HepG2 (cell line): Measurements from ENCODE around the gene ANKRD53. TPM values are rescaled to one million over a fixed set of nuclear protein-coding genes. Genes with fewer than 3 reads are reported as not detected.

Experiments
- FOXO4 ChIP-seq: sonication (generic); formaldehyde crosslinking; conservative IDR thresholded peaks from 2 replicates; pipeline ENCODE4 v1.8.1; 2023; ENCODE audit warnings: missing genetic modification reagents
- NFRKB ChIP-seq: fragments of 450-650 bp; IDR thresholded peaks from 2 replicates; pipeline ENCODE4 v1.6.1; 2017
- NKX3-1 ChIP-seq: sonication (generic); formaldehyde crosslinking; IDR thresholded peaks from 2 replicates; pipeline ENCODE4 v1.5.0; 2020; ENCODE audit warnings: missing genetic modification reagents
- PLSCR1 ChIP-seq: sonication (generic); formaldehyde crosslinking; IDR thresholded peaks from 2 replicates; pipeline ENCODE4 v1.5.0; 2020; ENCODE audit warnings: missing genetic modification reagents, mild to moderate bottlenecking, borderline replicate concordance
- TIGD3 ChIP-seq: sonication (generic); formaldehyde crosslinking; IDR thresholded peaks from 2 replicates; pipeline ENCODE4 v1.5.1; 2020; ENCODE audit warnings: mild to moderate bottlenecking, missing genetic modification reagents, borderline replicate concordance
- YEATS2 ChIP-seq: sonication (generic); formaldehyde crosslinking; IDR thresholded peaks from 2 replicates; pipeline ENCODE4 v1.4.0; 2020; ENCODE audit warnings: missing genetic modification reagents, borderline replicate concordance
- ZFY ChIP-seq: sonication (generic); formaldehyde crosslinking; IDR thresholded peaks from 2 replicates; pipeline ENCODE4 v1.4.0; 2020; ENCODE audit warnings: missing genetic modification reagents
- ZKSCAN5 ChIP-seq: sonication (generic); formaldehyde crosslinking; IDR thresholded peaks from 2 replicates; pipeline ENCODE4 v1.5.1; 2020; ENCODE audit warnings: mild to moderate bottlenecking, missing genetic modification reagents
- ZNF280D ChIP-seq: sonication (generic); formaldehyde crosslinking; IDR thresholded peaks from 2 replicates; pipeline ENCODE4 v1.5.1; 2020; ENCODE audit warnings: mild to moderate bottlenecking, missing genetic modification reagents
- ZNF34 ChIP-seq: sonication (generic); formaldehyde crosslinking; IDR thresholded peaks from 2 replicates; pipeline ENCODE4 v1.4.0; 2020; ENCODE audit warnings: mild to moderate bottlenecking, missing genetic modification reagents, borderline replicate concordance
- ZNF557 ChIP-seq: sonication (generic); formaldehyde crosslinking; IDR thresholded peaks from 2 replicates; pipeline ENCODE4 v1.4.0; 2020; ENCODE audit warnings: missing genetic modification reagents
- ZNF572 ChIP-seq: sonication (generic); formaldehyde crosslinking; IDR thresholded peaks from 2 replicates; pipeline ENCODE4 v1.5.1; 2020; ENCODE audit warnings: mild to moderate bottlenecking, missing genetic modification reagents
- polyA plus RNA-seq, 8 experiments: library from polyadenylated mRNA; depleted of rRNA in 3 of 8; stranded (reverse) in 7 of 8; unstranded in 1 of 8; fragments of >200 nt; fragmentation: Illumina TruSeq in 4 of 8; extraction: Trizol in 4 of 8; gene quantifications; 2 replicates each; pipeline versions ENCODE4 v1.2.1 to v1.2.3, GENCODE V29; 2011 to 2016; ENCODE audit warnings: low read depth in 4 of 8, missing spikeins in 1 of 8, mixed read lengths in 1 of 8; ENCODE audit not compliant: insufficient read depth in 1 of 8
- total RNA-seq, 5 experiments: library from RNA; depleted of rRNA; stranded (reverse); fragments of >200 nt; fragmentation: Illumina TruSeq; extraction: Trizol; gene quantifications; 2 replicates each; pipeline ENCODE4 v1.2.3, GENCODE V29; 2016; ENCODE audit warnings: low read depth in 1 of 5
- TF ChIP-seq, protein P1 (sequence below): sonication (generic); formaldehyde crosslinking; IDR thresholded peaks from 2 replicates; pipeline ENCODE4 v1.5.0; 2020; ENCODE audit warnings: mild to moderate bottlenecking, missing genetic modification reagents, borderline replicate concordance
- TF ChIP-seq, protein P2 (sequence below): sonication (generic); formaldehyde crosslinking; IDR thresholded peaks from 2 replicates; pipeline ENCODE4 v1.4.0; 2020; ENCODE audit warnings: missing genetic modification reagents, borderline replicate concordance
- TF ChIP-seq, protein P3 (sequence below): sonication (generic); formaldehyde crosslinking; IDR thresholded peaks from 2 replicates; pipeline ENCODE4 v1.4.0; 2020; ENCODE audit warnings: missing genetic modification reagents, mild to moderate bottlenecking, borderline replicate concordance

Gene ANKRD53
- total and polyA plus RNA-seq, 2 of the 13 experiments (the other 11 are each of a cell fraction or from before 2014, with no cell fraction given): 0.15 TPM; not detected in 1

DNA sequence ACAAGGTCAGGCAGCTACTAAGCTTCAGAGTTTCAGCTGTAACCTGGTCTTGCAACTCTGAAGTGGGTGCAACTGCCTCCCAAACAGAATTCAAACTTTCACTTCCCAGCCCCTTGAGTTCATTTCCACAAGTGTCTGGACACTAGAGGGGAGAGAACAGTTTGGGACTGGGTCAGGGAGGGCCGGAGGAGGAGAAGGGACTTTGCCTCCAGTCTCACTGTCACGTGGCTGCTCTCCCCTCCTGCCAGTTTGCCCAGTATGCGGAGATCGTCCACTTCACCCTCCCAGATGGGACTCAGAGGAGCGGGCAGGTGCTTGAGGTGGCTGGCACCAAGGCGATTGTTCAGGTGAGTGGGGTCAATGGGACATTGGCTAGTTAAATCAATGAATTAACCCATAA lies 20.6 kb upstream of the ANKRD53 start (continued):
- 0 out of 2 replicates have a peak, but pooled peaks have one; percentile 29 for TF ChIP-seq ZKSCAN5 (CRISPR knock-in tag)
- no peak for TF ChIP-seq FOXO4
- no peak for TF ChIP-seq ZNF572 (CRISPR knock-in tag)
- no peak for TF ChIP-seq ZNF34 (CRISPR knock-in tag)
- TF ChIP-seq, protein P1, sequence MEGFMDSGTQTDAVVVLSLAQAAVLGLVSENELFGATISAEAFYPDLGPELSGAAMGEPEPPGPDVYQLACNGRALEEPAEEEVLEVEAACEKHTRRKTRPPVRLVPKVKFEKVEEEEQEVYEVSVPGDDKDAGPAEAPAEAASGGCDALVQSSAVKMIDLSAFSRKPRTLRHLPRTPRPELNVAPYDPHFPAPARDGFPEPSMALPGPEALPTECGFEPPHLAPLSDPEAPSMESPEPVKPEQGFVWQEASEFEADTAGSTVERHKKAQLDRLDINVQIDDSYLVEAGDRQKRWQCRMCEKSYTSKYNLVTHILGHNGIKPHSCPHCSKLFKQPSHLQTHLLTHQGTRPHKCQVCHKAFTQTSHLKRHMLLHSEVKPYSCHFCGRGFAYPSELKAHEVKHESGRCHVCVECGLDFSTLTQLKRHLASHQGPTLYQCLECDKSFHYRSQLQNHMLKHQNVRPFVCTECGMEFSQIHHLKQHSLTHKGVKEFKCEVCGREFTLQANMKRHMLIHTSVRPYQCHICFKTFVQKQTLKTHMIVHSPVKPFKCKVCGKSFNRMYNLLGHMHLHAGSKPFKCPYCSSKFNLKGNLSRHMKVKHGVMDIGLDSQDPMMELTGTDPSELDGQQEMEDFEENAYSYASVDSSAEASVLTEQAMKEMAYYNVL (CRISPR knock-in tag): no peak
- TF ChIP-seq, protein P2, sequence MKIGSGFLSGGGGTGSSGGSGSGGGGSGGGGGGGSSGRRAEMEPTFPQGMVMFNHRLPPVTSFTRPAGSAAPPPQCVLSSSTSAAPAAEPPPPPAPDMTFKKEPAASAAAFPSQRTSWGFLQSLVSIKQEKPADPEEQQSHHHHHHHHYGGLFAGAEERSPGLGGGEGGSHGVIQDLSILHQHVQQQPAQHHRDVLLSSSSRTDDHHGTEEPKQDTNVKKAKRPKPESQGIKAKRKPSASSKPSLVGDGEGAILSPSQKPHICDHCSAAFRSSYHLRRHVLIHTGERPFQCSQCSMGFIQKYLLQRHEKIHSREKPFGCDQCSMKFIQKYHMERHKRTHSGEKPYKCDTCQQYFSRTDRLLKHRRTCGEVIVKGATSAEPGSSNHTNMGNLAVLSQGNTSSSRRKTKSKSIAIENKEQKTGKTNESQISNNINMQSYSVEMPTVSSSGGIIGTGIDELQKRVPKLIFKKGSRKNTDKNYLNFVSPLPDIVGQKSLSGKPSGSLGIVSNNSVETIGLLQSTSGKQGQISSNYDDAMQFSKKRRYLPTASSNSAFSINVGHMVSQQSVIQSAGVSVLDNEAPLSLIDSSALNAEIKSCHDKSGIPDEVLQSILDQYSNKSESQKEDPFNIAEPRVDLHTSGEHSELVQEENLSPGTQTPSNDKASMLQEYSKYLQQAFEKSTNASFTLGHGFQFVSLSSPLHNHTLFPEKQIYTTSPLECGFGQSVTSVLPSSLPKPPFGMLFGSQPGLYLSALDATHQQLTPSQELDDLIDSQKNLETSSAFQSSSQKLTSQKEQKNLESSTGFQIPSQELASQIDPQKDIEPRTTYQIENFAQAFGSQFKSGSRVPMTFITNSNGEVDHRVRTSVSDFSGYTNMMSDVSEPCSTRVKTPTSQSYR: no peak
- TF ChIP-seq, protein P3, sequence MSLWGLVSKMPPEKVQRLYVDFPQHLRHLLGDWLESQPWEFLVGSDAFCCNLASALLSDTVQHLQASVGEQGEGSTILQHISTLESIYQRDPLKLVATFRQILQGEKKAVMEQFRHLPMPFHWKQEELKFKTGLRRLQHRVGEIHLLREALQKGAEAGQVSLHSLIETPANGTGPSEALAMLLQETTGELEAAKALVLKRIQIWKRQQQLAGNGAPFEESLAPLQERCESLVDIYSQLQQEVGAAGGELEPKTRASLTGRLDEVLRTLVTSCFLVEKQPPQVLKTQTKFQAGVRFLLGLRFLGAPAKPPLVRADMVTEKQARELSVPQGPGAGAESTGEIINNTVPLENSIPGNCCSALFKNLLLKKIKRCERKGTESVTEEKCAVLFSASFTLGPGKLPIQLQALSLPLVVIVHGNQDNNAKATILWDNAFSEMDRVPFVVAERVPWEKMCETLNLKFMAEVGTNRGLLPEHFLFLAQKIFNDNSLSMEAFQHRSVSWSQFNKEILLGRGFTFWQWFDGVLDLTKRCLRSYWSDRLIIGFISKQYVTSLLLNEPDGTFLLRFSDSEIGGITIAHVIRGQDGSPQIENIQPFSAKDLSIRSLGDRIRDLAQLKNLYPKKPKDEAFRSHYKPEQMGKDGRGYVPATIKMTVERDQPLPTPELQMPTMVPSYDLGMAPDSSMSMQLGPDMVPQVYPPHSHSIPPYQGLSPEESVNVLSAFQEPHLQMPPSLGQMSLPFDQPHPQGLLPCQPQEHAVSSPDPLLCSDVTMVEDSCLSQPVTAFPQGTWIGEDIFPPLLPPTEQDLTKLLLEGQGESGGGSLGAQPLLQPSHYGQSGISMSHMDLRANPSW (CRISPR knock-in tag): no peak
- TF ChIP-seq ZNF280D (CRISPR knock-in tag): no peak
- TF ChIP-seq ZFY (CRISPR knock-in tag): no peak
- TF ChIP-seq NKX3-1 (CRISPR knock-in tag): no peak
- TF ChIP-seq YEATS2: no peak
- no peak for TF ChIP-seq NFRKB
- TF ChIP-seq TIGD3 (CRISPR knock-in tag): no peak
- no peak for TF ChIP-seq PLSCR1
- no peak for TF ChIP-seq ZNF557
